MG63 (cell line): ENCODE measurements around the gene PLEKHG1. TPM values are rescaled to one million over a fixed set of nuclear protein-coding genes. Genes with fewer than 3 reads are reported as not detected.

ENCODE experiments used
- DNase-seq: peaks from one replicate; pipeline ENCODE4 v3.0.0-alpha.2; 2020
- H3K27me3 ChIP-seq: fragments of 250-450 bp; sonication (Bioruptor Pico); 2 replicates; pipeline ENCODE4 v1.5.1; 2020; ENCODE audit warnings: mild to moderate bottlenecking, moderate library complexity
- H3K36me3 ChIP-seq: fragments of 250-450 bp; sonication (Bioruptor Pico); 2 replicates; pipeline ENCODE4 v1.5.1; 2020; ENCODE audit warnings: mild to moderate bottlenecking, moderate library complexity
- H3K4me3 ChIP-seq: fragments of 250-450 bp; sonication (Bioruptor Pico); 2 replicates; pipeline ENCODE4 v1.5.1; 2020; ENCODE audit warnings: mild to moderate bottlenecking, moderate library complexity
- H3K9me3 ChIP-seq: fragments of 250-450 bp; sonication (Bioruptor Pico); 2 replicates; pipeline ENCODE4 v1.5.1; 2020; ENCODE audit warnings: mild to moderate bottlenecking, moderate library complexity
- total RNA-seq: library from RNA; depleted of rRNA; stranded (reverse); fragments of >200 nt; shearing (Covaris generic); gene quantifications from 2 replicates; pipeline ENCODE4 v1.2.3, GENCODE V29; 2014; ENCODE audit warnings: low replicate concordance

PLEKHG1 gene
- total RNA-seq, 1 experiment from 2014 or later, result 0.99 TPM

GRCh38 chr6:150584065-150584464, 15.6 kb upstream of the PLEKHG1 start:
- no peaks in the 10 kb centered on the region for H3K36me3 ChIP-seq
- no peak for DNase-seq
- no peaks in the 10 kb centered on the region for H3K27me3 ChIP-seq
- H3K9me3 ChIP-seq, result no peaks in the 10 kb centered on the region
- no peak overlapping the region for H3K4me3 ChIP-seq

- no peaks in the 10 kb centered on the region for H3K27me3 ChIP-seq
- no peaks in the 10 kb centered on the region for H3K36me3 ChIP-seq
- no peaks in the 10 kb centered on the region for H3K9me3 ChIP-seq
- H3K4me3 ChIP-seq, result no peak overlapping the region
- no peak for DNase-seq
These were observed 15.1 kb upstream of the PLEKHG1 start for GRCh38 chr6:150584596-150584995.

- no peak for DNase-seq
- Histone ChIP-seq H3K36me3 (no peaks in the 10 kb centered on the region), H3K9me3 (no peaks in the 10 kb centered on the region), H3K27me3 (peaks cover 9% of the 10 kb centered on the region), H3K4me3 (no peak overlapping the region)
These were observed 12.8 kb upstream of the PLEKHG1 start for GRCh38 chr6:150586850-150587359.

GRCh38 chr6:150587637-150588036, 12.0 kb upstream of the PLEKHG1 start:
- Histone ChIP-seq H3K4me3 (no peak overlapping the region), H3K36me3 (no peaks in the 10 kb centered on the region), H3K27me3 (peaks cover 9% of the 10 kb centered on the region), H3K9me3 (no peaks in the 10 kb centered on the region)
- no peak for DNase-seq

GRCh38 chr6:150588888-150589499, 10.7 kb upstream of the PLEKHG1 start:
- H3K4me3 ChIP-seq, result no peak overlapping the region
- no peaks in the 10 kb centered on the region for H3K36me3 ChIP-seq
- H3K27me3 ChIP-seq, result peaks cover 9% of the 10 kb centered on the region
- no peak for DNase-seq
- no peaks in the 10 kb centered on the region for H3K9me3 ChIP-seq

- H3K9me3 ChIP-seq, result no peaks in the 10 kb centered on the region
- no peaks in the 10 kb centered on the region for H3K36me3 ChIP-seq
- no peak for DNase-seq
- no peak overlapping the region for H3K4me3 ChIP-seq
- H3K27me3 ChIP-seq, result peaks cover 9% of the 10 kb centered on the region
These were observed 9.8 kb upstream of the PLEKHG1 start for GRCh38 chr6:150589852-150590251.

- Histone ChIP-seq H3K27me3 (peaks cover 9% of the 10 kb centered on the region), H3K9me3 (no peaks in the 10 kb centered on the region), H3K4me3 (no peak overlapping the region), H3K36me3 (no peaks in the 10 kb centered on the region)
- no peak for DNase-seq
These were observed 9.2 kb upstream of the PLEKHG1 start for GRCh38 chr6:150590446-150590845.

- H3K9me3 ChIP-seq, result no peaks in the 10 kb centered on the region
- peaks cover 11% of the 10 kb centered on the region for H3K27me3 ChIP-seq
- no peak for DNase-seq
- H3K4me3 ChIP-seq, result no peak overlapping the region
- H3K36me3 ChIP-seq, result no peaks in the 10 kb centered on the region
These were observed 7.2 kb upstream of the PLEKHG1 start for GRCh38 chr6:150592377-150592995.

GRCh38 chr6:150593119-150593518, 6.6 kb upstream of the PLEKHG1 start:
- H3K27me3 ChIP-seq, result peaks cover 11% of the 10 kb centered on the region
- H3K36me3 ChIP-seq, result no peaks in the 10 kb centered on the region
- DNase-seq, result no peak
- H3K4me3 ChIP-seq, result no peak overlapping the region
- H3K9me3 ChIP-seq, result no peaks in the 10 kb centered on the region

- Histone ChIP-seq H3K27me3 (peaks cover 22% of the 10 kb centered on the region), H3K4me3 (no peak overlapping the region), H3K9me3 (no peaks in the 10 kb centered on the region), H3K36me3 (no peaks in the 10 kb centered on the region)
- DNase-seq, result no peak
These were observed 3.2 kb upstream of the PLEKHG1 start for GRCh38 chr6:150596439-150596838.

- DNase-seq, result no peak
- peaks cover 28% of the 10 kb centered on the region for H3K27me3 ChIP-seq
- no peaks in the 10 kb centered on the region for H3K9me3 ChIP-seq
- no peaks in the 10 kb centered on the region for H3K36me3 ChIP-seq
- no peak overlapping the region for H3K4me3 ChIP-seq
These were observed 1.3 kb upstream of the PLEKHG1 start for GRCh38 chr6:150598401-150598800.

GRCh38 chr6:150598858-150599198, 857 bp upstream of the PLEKHG1 start:
- Histone ChIP-seq H3K9me3 (no peaks in the 10 kb centered on the region), H3K36me3 (no peaks in the 10 kb centered on the region), H3K27me3 (peaks cover 28% of the 10 kb centered on the region), H3K4me3 (no peak overlapping the region)
- DNase-seq, result no peak

GRCh38 chr6:150600010-150600300, 270 bp downstream of the PLEKHG1 start:
- Histone ChIP-seq H3K27me3 (peaks cover 28% of the 10 kb centered on the region), H3K4me3 (peak overlapping the region; percentile 61), H3K36me3 (no peaks in the 10 kb centered on the region), H3K9me3 (no peaks in the 10 kb centered on the region)
- DNase-seq, result no peak

- Histone ChIP-seq H3K36me3 (no peaks in the 10 kb centered on the region), H3K4me3 (peak overlapping the region; percentile 61), H3K9me3 (no peaks in the 10 kb centered on the region), H3K27me3 (peaks cover 28% of the 10 kb centered on the region)
- peak; percentile 70 for DNase-seq
These were observed 774 bp downstream of the PLEKHG1 start for GRCh38 chr6:150600301-150601017.

- Histone ChIP-seq H3K36me3 (no peaks in the 10 kb centered on the region), H3K4me3 (no peak overlapping the region), H3K9me3 (no peaks in the 10 kb centered on the region), H3K27me3 (peaks cover 28% of the 10 kb centered on the region)
- DNase-seq, result no peak
These were observed 1.8 kb downstream of the PLEKHG1 start for GRCh38 chr6:150601439-150601838.

- peak; percentile 25 for DNase-seq
- no peaks in the 10 kb centered on the region for H3K9me3 ChIP-seq
- H3K36me3 ChIP-seq, result no peaks in the 10 kb centered on the region
- no peak overlapping the region for H3K4me3 ChIP-seq
- peaks cover 26% of the 10 kb centered on the region for H3K27me3 ChIP-seq
These were observed 3.5 kb downstream of the PLEKHG1 start for GRCh38 chr6:150603176-150603575.

- Histone ChIP-seq H3K9me3 (no peaks in the 10 kb centered on the region), H3K27me3 (peaks cover 16% of the 10 kb centered on the region), H3K4me3 (no peak overlapping the region), H3K36me3 (no peaks in the 10 kb centered on the region)
- DNase-seq, result no peak
These were observed 4.8 kb downstream of the PLEKHG1 start for GRCh38 chr6:150604467-150604866.

- no peak overlapping the region for H3K4me3 ChIP-seq
- peaks cover 16% of the 10 kb centered on the region for H3K27me3 ChIP-seq
- DNase-seq, result no peak
- H3K36me3 ChIP-seq, result no peaks in the 10 kb centered on the region
- no peaks in the 10 kb centered on the region for H3K9me3 ChIP-seq
These were observed 5.6 kb downstream of the PLEKHG1 start for GRCh38 chr6:150605333-150605732.
